Measurements from ENCODE around the gene SAYSD1. TPM values are rescaled to one million over a fixed set of nuclear protein-coding genes. Genes with fewer than 3 reads are reported as not detected.

The SAYSD1 gene
- total and polyA plus RNA-seq, 11 donors = 6.5 to 14.6 (median 9.6) TPM

- Histone ChIP-seq H3K9me3 (no peaks in the 10 kb centered on the region), H3K27ac (no peak overlapping the region), H3K36me3 (no peaks in the 10 kb centered on the region), H3K27me3 (peaks cover 0 to 4% (median 0%) of the 10 kb centered on the region in 9 donors), H3K4me3 (no peak overlapping the region), H3K4me1 (no peaks in the 10 kb centered on the region)
- ATAC-seq = no peak
- intact Hi-C loops (cut with DNase I) = no loop called here
- no peak for DNase-seq
- TF ChIP-seq CTCF (IDR thresholded peaks at IDR 0.05) (no peak), POLR2A (IDR thresholded peaks at IDR 0.05) (no peak)
- WGBS, 4 donors = 76 to 85% (median 80%) methylated on average over 9 of the region's 9 CpGs
Measured at GRCh38 chr6:39074486-39074885, 40.5 kb downstream of the SAYSD1 start.

DNA sequence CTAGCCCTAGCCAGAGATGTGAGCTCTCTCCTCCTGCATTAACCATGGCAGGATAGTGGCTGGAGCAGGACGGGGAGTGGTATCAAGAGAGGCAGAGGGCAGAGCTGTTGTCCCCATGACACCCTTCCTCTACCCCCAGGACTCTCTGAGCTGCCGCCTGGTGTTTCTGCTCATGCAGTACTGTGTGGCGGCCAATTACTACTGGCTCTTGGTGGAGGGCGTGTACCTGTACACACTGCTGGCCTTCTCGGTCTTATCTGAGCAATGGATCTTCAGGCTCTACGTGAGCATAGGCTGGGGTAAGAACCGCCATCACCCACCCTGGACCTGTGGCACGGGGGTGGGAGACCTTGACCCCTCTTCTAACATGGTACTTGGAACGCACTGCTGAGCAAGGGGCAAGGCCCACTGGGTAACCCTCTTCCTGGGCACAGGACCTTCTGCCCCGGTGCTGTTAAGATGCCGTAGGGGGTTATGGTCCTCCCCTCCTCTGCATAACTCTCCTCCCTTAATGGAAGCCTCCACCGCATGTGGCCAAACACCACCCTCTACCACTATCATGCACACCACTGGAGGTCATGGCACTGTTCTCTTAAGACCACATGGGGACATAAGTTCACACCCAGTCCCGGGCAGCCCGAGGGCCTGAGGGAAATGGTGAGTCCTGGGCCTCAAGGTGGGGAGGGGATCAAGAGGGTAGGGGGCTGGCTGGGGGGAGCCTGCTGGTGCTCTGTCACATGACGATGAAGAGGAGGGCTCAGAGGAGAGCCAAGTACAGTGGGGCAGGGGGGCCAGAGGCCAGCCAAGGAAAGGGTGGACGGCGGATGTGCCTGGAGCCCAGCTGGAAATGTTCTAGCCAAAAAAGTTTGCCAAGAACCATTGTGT lies 41.3 kb downstream of the SAYSD1 start:
- WGBS, 4 donors = 82 to 86% (median 84%) methylated on average over 16 to 17 of the region's 17 CpGs
- DNase-seq (no peak), ATAC-seq (peak in 1 of 4 donors; percentile 18)
- Histone ChIP-seq H3K9me3 (no peaks in the 10 kb centered on the region), H3K27ac (no peak overlapping the region), H3K36me3 (no peaks in the 10 kb centered on the region), H3K27me3 (peaks cover 0 to 4% (median 0%) of the 10 kb centered on the region in 9 donors), H3K4me1 (no peaks in the 10 kb centered on the region), H3K4me3 (no peak overlapping the region)
- intact Hi-C loops (cut with DNase I) = no loop called here
- no peak for TF ChIP-seq CTCF (IDR thresholded peaks at IDR 0.05)

GRCh38 chr6:39072830-39073229 lies 42.2 kb downstream of the SAYSD1 start:
- H3K27me3 ChIP-seq = peaks cover 0 to 4% (median 0%) of the 10 kb centered on the region in 9 donors
- H3K27ac ChIP-seq = no peak overlapping the region
- H3K9me3 ChIP-seq = no peaks in the 10 kb centered on the region
- no peaks in the 10 kb centered on the region for H3K4me1 ChIP-seq
- TF ChIP-seq CTCF (IDR thresholded peaks at IDR 0.05) = no peak
- TF ChIP-seq POLR2A (IDR thresholded peaks at IDR 0.05) = no peak
- ATAC-seq = peak in 1 of 4 donors; percentile 13
- no peaks in the 10 kb centered on the region for H3K36me3 ChIP-seq
- no peak for DNase-seq
- no peak overlapping the region for H3K4me3 ChIP-seq
- intact Hi-C loops (cut with DNase I) = no loop called here
- 86 to 93% (median 91%) methylated on average over 7 to 9 of the region's 9 CpGs for WGBS, 4 donors

GRCh38 chr6:39068391-39068790 lies 46.6 kb downstream of the SAYSD1 start:
- peaks cover 0 to 2% (median 0%) of the 10 kb centered on the region in 9 donors for H3K27me3 ChIP-seq
- no peaks in the 10 kb centered on the region for H3K9me3 ChIP-seq
- peaks cover 0 to 5% (median under 1%) of the 10 kb centered on the region in 12 donors for H3K4me1 ChIP-seq
- no peak for ATAC-seq
- intact Hi-C loops (cut with DNase I) = no loop called here
- no peak for DNase-seq
- TF ChIP-seq POLR2A (IDR thresholded peaks at IDR 0.05) = no peak
- no peak for TF ChIP-seq CTCF (IDR thresholded peaks at IDR 0.05)
- no peak overlapping the region for H3K27ac ChIP-seq
- H3K36me3 ChIP-seq = no peaks in the 10 kb centered on the region
- 71 to 78% (median 74%) methylated on average over 7 of the region's 7 CpGs for WGBS, 4 donors
- no peak overlapping the region for H3K4me3 ChIP-seq
